GM23248 (cell line): ENCODE data around the gene ATP5ME. TPM values are rescaled to one million over a fixed set of nuclear protein-coding genes. Genes with fewer than 3 reads are reported as not detected.
A peak's percentile ranks its signal among the peaks of the same experiment; 100 is the strongest.
"Not testable (repeated sequence)": the region's sequence is repeated elsewhere in the genome, so short reads cannot be mapped to it uniquely, and the experiment has no call there.

ENCODE experiments used
- DNase-seq: peaks from one replicate; pipeline ENCODE4 v3.0.0-alpha.2; 2015
- H2AFZ ChIP-seq: fragments of 200-600 bp; sonication (generic); 2 replicates; pipeline ENCODE4 v1.6.1; 2016; ENCODE audit warnings: antibody characterized with exemption
- H3F3A ChIP-seq: fragments of 200-600 bp; sonication (generic); 2 replicates; pipeline ENCODE4 v1.6.1; 2016; ENCODE audit warnings: mild to moderate bottlenecking, antibody characterized with exemption, mixed run types; ENCODE audit not compliant: insufficient read depth
- H3K27ac ChIP-seq: fragments of 200-600 bp; sonication (generic); 2 replicates; pipeline ENCODE4 v1.5.1; 2016; ENCODE audit warnings: mild to moderate bottlenecking
- H3K27me3 ChIP-seq: fragments of 200-600 bp; sonication (generic); replicated peaks from 2 replicates; pipeline ENCODE4 v1.6.1; 2016; ENCODE audit warnings: mild to moderate bottlenecking; ENCODE audit not compliant: insufficient read depth
- H3K36me3 ChIP-seq: fragments of 200-600 bp; sonication (generic); 2 replicates; pipeline ENCODE4 v1.6.1; 2016; ENCODE audit warnings: low read depth, mild to moderate bottlenecking
- H3K4me1 ChIP-seq: fragments of 200-600 bp; sonication (generic); 2 replicates; pipeline ENCODE4 v1.6.1; 2016; ENCODE audit warnings: mild to moderate bottlenecking; ENCODE audit not compliant: insufficient read depth
- H3K4me2 ChIP-seq: fragments of 200-600 bp; sonication (generic); one replicate; pipeline ENCODE4 v1.6.1; 2016; ENCODE audit warnings: mild to moderate bottlenecking; ENCODE audit not compliant: unreplicated experiment
- H3K4me3 ChIP-seq: fragments of 200-600 bp; sonication (generic); 2 replicates; pipeline ENCODE4 v1.5.1; 2016; ENCODE audit warnings: mild to moderate bottlenecking
- H3K79me2 ChIP-seq: fragments of 200-600 bp; sonication (generic); 2 replicates; pipeline ENCODE4 v1.6.1; 2016; ENCODE audit warnings: mild to moderate bottlenecking; ENCODE audit not compliant: insufficient read depth
- H3K9ac ChIP-seq: fragments of 200-600 bp; sonication (generic); 2 replicates; pipeline ENCODE4 v1.6.1; 2016; ENCODE audit warnings: mild to moderate bottlenecking
- H3K9me2 ChIP-seq: fragments of 200-600 bp; sonication (generic); 2 replicates; pipeline ENCODE4 v1.6.1; 2016; ENCODE audit warnings: mixed run types, mild to moderate bottlenecking, moderate library complexity; ENCODE audit not compliant: insufficient read depth
- H3K9me3 ChIP-seq: fragments of 200-600 bp; sonication (generic); one replicate; pipeline ENCODE4 v1.6.1; 2017; ENCODE audit warnings: low read depth
- H4K20me1 ChIP-seq: fragments of 200-600 bp; sonication (generic); 2 replicates; pipeline ENCODE4 v1.6.0; 2016; ENCODE audit not compliant: insufficient read depth
- EZH2 ChIP-seq: fragments of 200-600 bp; sonication (generic); IDR thresholded peaks from 2 replicates; pipeline ENCODE4 v1.6.1; 2018; ENCODE audit warnings: antibody characterized with exemption, mild to moderate bottlenecking; ENCODE audit not compliant: insufficient read depth, poor library complexity, severe bottlenecking
- EZH2phosphoT487 ChIP-seq: fragments of 200-600 bp; sonication (generic); IDR thresholded peaks from 2 replicates; pipeline ENCODE4 v1.6.1; 2018; ENCODE audit warnings: antibody characterized with exemption, moderate library complexity, mild to moderate bottlenecking, low read depth; ENCODE audit not compliant: insufficient read depth
- WGBS, 2 experiments: methylation state at CpG; one replicate each; pipeline ENCODE4 v1.1.6; 2015 to 2017; ENCODE audit warnings: low lambda C conversion rate in 2 of 2, low coverage in 1 of 2; ENCODE audit errors: missing lambda C conversion rate in 2 of 2; 5-methylcytosine and 5-hydroxymethylcytosine counted together
- in situ Hi-C: fragments of 300-500 bp; cut with MboI; formaldehyde crosslinking; loops from 2 replicates; pipeline ENCODE4 v1.15.0; 2020
- polyA plus RNA-seq: library from polyadenylated mRNA; unstranded; fragments of >200 nt; fragmentation: Nextera tagmentation; extraction: Ambion mirVana; gene quantifications from 2 replicates; pipeline ENCODE4 v1.2.1, GENCODE V29; 2016
- total RNA-seq: library from RNA; depleted of rRNA; stranded (reverse); fragments of >200 nt; shearing (Covaris generic); gene quantifications from 2 replicates; pipeline ENCODE4 v1.2.3, GENCODE V29; 2014

The ATP5ME gene
- total and polyA plus RNA-seq, 2 experiments from 2014 or later: 26.3 to 478 TPM

GRCh38 chr4:706834-707598, 32.9 kb upstream of the ATP5ME start:
- no peak overlapping the region for H3K27ac ChIP-seq
- in situ Hi-C loops: no loop called here

GRCh38 chr4:706083-706633, 32.1 kb upstream of the ATP5ME start:
- Histone ChIP-seq H3K27ac (peak overlapping the region; percentile 54), H3K79me2 (peaks cover 56% of the 10 kb centered on the region), H3K4me3 (peak overlapping the region; percentile 88), H2AFZ (peak overlapping the region; percentile 67), H3K9ac (peak overlapping the region; percentile 99), H3K4me2 (peak overlapping the region; percentile 61)
- in situ Hi-C loops, H3K9me2 ChIP-seq, H3F3A ChIP-seq, H3K27me3 ChIP-seq, H3K4me1 ChIP-seq, H4K20me1 ChIP-seq, DNase-seq, H3K36me3 ChIP-seq, H3K9me3 ChIP-seq: not testable (repeated sequence)
- 0 to 2% methylated on average over 9 to 16 of the region's 21 CpGs for WGBS, 2 experiments

More at GRCh38 chr4:706834-707598, 32.9 kb upstream of the ATP5ME start:
- peak overlapping the region; percentile 99 for H3K9ac ChIP-seq
- H3K4me3 ChIP-seq: peak overlapping the region; percentile 88
- WGBS, 2 experiments: 39 to 44% methylated on average over 10 to 18 of the region's 21 CpGs
- H3K9me2 ChIP-seq: no peaks in the 10 kb centered on the region
- TF ChIP-seq EZH2 (no peak), EZH2phosphoT487 (no peak)
- peaks cover 64% of the 10 kb centered on the region for H3K79me2 ChIP-seq
- H3K9me3 ChIP-seq: no peaks in the 10 kb centered on the region
- H3K4me1 ChIP-seq: peaks cover 7% of the 10 kb centered on the region; the same call in 1 of the 2 replicates
- H3K27me3 ChIP-seq: no peaks in the 10 kb centered on the region
- no peaks in the 10 kb centered on the region for H3K36me3 ChIP-seq
- peaks cover 3% of the 10 kb centered on the region; the same call in 1 of the 2 replicates for H4K20me1 ChIP-seq
- peak overlapping the region; percentile 68 for H3K4me2 ChIP-seq
- H3F3A ChIP-seq: 0 out of 2 replicates have a peak, but pooled peaks cover 4% of the 10 kb centered on the region
- peak; percentile 6 for DNase-seq
- H2AFZ ChIP-seq: no peak overlapping the region

- Histone ChIP-seq H2AFZ (peak within 1 kb of the TSS; percentile 85), H3K36me3 (no peaks in the 10 kb centered on the region), H3K9ac (peak within 1 kb of the TSS; percentile 99), H3K9me3 (no peaks in the 10 kb centered on the region), H4K20me1 (peaks cover 3% of the 10 kb centered on the region; the same call in 1 of the 2 replicates), H3K79me2 (peaks cover 49% of the 10 kb centered on the region), H3F3A (0 out of 2 replicates have a peak, but pooled peaks cover 4% of the 10 kb centered on the region), H3K4me3 (peak within 1 kb of the TSS; percentile 88), H3K27me3 (no peaks in the 10 kb centered on the region), H3K9me2 (no peaks in the 10 kb centered on the region), H3K27ac (peak within 1 kb of the TSS; percentile 54), H3K4me2 (peak within 1 kb of the TSS; percentile 81), H3K4me1 (peaks cover 7% of the 10 kb centered on the region; the same call in 1 of the 2 replicates)
- TF ChIP-seq EZH2: no peak
- no peak for TF ChIP-seq EZH2phosphoT487
- 1% methylated on average over 35 to 76 of the region's 82 CpGs for WGBS, 2 experiments
- in situ Hi-C loops: no loop called here
- DNase-seq: peak; percentile 99
Measured at GRCh38 chr4:705278-706082, 31.4 kb upstream of the ATP5ME start, which contains the start of gene PCGF3. Gene PCGF3 (plus strand): TSS chr4:705832. CDS start chr4:733681, 27,849 bp downstream.

GRCh38 chr4:704971-705277, 30.8 kb upstream of the ATP5ME start:
- H3F3A ChIP-seq: 0 out of 2 replicates have a peak, but pooled peaks cover 4% of the 10 kb centered on the region
- peak overlapping the region; percentile 85 for H2AFZ ChIP-seq
- H3K4me3 ChIP-seq: peak overlapping the region; percentile 78
- H4K20me1 ChIP-seq: peaks cover 3% of the 10 kb centered on the region; the same call in 1 of the 2 replicates
- in situ Hi-C loops: no loop called here
- H3K27me3 ChIP-seq: no peaks in the 10 kb centered on the region
- WGBS, 2 experiments: 96% methylated on average over 1 of the region's 1 CpG; no CpG with 5 or more reads in 1 of the 2 experiments
- no peak overlapping the region for H3K27ac ChIP-seq
- H3K4me2 ChIP-seq: peak overlapping the region; percentile 81
- H3K36me3 ChIP-seq: no peaks in the 10 kb centered on the region
- H3K9me3 ChIP-seq: no peaks in the 10 kb centered on the region
- peaks cover 7% of the 10 kb centered on the region; the same call in 1 of the 2 replicates for H3K4me1 ChIP-seq
- DNase-seq: no peak
- H3K79me2 ChIP-seq: peaks cover 43% of the 10 kb centered on the region
- TF ChIP-seq EZH2phosphoT487 (no peak), EZH2 (no peak)
- no peaks in the 10 kb centered on the region for H3K9me2 ChIP-seq
- peak overlapping the region; percentile 99 for H3K9ac ChIP-seq
